Mesothelial cell of epicardium (in vitro differentiated cells): ENCODE data around the gene ZNF438. TPM values are rescaled to one million over a fixed set of nuclear protein-coding genes. Genes with fewer than 3 reads are reported as not detected.
"Not testable (repeated sequence)": the region's sequence is repeated elsewhere in the genome, so short reads cannot be mapped to it uniquely, and the experiment has no call there.

ENCODE experiments used
- DNase-seq, 2 experiments: peaks; one replicate each; pipeline ENCODE4 v3.0.0; 2021; ENCODE audit warnings: low spot score in 2 of 2; ENCODE audit not compliant: unreplicated experiment in 2 of 2
- H3K27ac Mint-ChIP-seq: 2 replicates; pipeline ENCODE4 v1.8.0; 2021; ENCODE audit warnings: mixed read lengths
- H3K27me3 Mint-ChIP-seq: 2 replicates; pipeline ENCODE4 v1.8.0; 2021; ENCODE audit warnings: low read depth, mixed read lengths
- H3K36me3 Mint-ChIP-seq: 2 replicates; pipeline ENCODE4 v1.8.0; 2021; ENCODE audit warnings: mixed read lengths
- H3K4me1 Mint-ChIP-seq: 2 replicates; pipeline ENCODE4 v1.8.0; 2021; ENCODE audit warnings: mixed read lengths
- H3K4me3 Mint-ChIP-seq: 2 replicates; pipeline ENCODE4 v1.8.0; 2021; ENCODE audit warnings: mild to moderate bottlenecking, moderate library complexity, mixed read lengths
- H3K9me3 Mint-ChIP-seq: 2 replicates; pipeline ENCODE4 v1.8.0; 2021; ENCODE audit warnings: mixed read lengths
- total RNA-seq: library from RNA; stranded (reverse); gene quantifications from 3 replicates; pipeline ENCODE4 v1.2.1, GENCODE V29; 2021
- TF ChIP-seq, protein P1 (sequence below): fragments of 200-600 bp; sonication (generic); IDR thresholded peaks from one replicate; pipeline ENCODE4 v1.5.0; 2021; ENCODE audit warnings: antibody characterized with exemption; ENCODE audit not compliant: unreplicated experiment

Gene ZNF438
- total RNA-seq, 1 donor from 2014 or later, result 6.0 TPM

DNA sequence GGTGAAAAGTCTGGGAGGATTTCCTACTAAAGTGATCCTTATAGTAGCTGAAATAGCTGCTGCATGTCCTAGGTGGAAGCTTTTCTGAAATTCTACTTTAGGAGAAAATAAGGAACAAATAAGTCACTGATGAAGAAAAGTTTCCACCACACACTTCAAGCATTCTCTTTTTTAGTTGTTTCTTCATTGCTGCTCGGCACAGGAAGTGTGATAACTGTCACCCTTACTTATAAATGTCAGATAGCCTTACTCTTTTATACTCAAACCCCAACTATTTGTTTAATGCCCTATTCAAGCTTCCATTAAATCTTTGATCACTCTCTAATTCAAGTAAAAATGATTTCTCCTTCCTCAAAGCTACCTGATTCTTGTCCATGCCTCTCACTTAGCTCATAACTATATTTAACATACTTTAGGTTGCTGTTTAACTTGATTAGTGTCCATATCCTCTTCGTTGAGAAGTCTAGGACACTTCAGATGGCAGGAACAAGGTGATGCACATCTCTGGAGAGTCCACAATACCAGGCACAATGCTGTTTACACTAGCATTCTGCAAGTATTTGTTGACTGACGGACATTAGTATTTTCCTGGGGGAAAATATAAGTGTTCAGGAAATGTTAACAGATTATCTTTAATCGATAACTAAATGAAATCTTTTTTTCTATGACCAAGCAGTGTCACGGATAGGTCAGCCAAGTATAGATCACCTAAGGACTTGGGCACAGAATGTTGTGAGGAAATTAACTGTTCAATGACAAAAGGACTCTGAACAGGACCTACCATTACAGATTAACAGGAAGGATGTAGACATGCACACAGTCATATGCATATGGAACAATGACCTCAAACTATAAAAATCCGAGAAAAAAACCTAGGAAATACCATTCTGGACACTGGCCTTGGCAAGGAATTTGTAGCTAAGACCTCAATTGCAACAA is 67.4 kb downstream of the ZNF438 start:
- peaks cover 2% of the 10 kb centered on the region for H3K36me3 Mint-ChIP-seq
- H3K9me3 Mint-ChIP-seq, result peaks cover 3% of the 10 kb centered on the region
- H3K27me3 Mint-ChIP-seq, result no peaks in the 10 kb centered on the region

DNA sequence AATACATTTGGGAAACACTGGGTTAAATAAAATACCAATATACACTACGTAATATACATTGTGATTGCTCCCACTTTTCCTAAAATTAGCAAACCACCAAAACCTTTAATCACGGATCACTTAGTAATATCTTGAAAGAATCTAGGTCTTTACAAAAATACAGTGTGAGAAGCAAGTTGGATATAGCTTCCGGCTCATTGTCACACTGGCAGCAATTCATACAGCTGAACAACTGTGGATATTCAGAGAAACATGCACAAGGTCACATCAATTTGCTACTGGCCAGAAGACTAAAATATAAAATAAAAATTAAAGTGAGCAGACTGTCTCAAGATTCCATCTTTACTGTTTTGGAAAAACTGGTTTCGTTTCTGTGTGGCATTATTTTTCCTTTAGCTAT is 69.1 kb downstream of the ZNF438 start:
- TF ChIP-seq, protein P1, sequence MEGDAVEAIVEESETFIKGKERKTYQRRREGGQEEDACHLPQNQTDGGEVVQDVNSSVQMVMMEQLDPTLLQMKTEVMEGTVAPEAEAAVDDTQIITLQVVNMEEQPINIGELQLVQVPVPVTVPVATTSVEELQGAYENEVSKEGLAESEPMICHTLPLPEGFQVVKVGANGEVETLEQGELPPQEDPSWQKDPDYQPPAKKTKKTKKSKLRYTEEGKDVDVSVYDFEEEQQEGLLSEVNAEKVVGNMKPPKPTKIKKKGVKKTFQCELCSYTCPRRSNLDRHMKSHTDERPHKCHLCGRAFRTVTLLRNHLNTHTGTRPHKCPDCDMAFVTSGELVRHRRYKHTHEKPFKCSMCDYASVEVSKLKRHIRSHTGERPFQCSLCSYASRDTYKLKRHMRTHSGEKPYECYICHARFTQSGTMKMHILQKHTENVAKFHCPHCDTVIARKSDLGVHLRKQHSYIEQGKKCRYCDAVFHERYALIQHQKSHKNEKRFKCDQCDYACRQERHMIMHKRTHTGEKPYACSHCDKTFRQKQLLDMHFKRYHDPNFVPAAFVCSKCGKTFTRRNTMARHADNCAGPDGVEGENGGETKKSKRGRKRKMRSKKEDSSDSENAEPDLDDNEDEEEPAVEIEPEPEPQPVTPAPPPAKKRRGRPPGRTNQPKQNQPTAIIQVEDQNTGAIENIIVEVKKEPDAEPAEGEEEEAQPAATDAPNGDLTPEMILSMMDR, result no peak
- H3K27ac Mint-ChIP-seq, result no peak overlapping the region
- peaks cover 8% of the 10 kb centered on the region for H3K9me3 Mint-ChIP-seq
- no peaks in the 10 kb centered on the region for H3K27me3 Mint-ChIP-seq
- H3K4me3 Mint-ChIP-seq, result no peak overlapping the region
- DNase-seq, result no peak
- H3K36me3 Mint-ChIP-seq, result peaks cover 5% of the 10 kb centered on the region
- H3K4me1 Mint-ChIP-seq, result peaks cover 5% of the 10 kb centered on the region

More for the DNA sequence above, 67.4 kb downstream of the ZNF438 start:
- DNase-seq, result no peak
- H3K4me3 Mint-ChIP-seq, result no peak overlapping the region
- no peak overlapping the region for H3K27ac Mint-ChIP-seq
- TF ChIP-seq, protein P1, result no peak
- H3K4me1 Mint-ChIP-seq, result peaks cover 8% of the 10 kb centered on the region

DNA sequence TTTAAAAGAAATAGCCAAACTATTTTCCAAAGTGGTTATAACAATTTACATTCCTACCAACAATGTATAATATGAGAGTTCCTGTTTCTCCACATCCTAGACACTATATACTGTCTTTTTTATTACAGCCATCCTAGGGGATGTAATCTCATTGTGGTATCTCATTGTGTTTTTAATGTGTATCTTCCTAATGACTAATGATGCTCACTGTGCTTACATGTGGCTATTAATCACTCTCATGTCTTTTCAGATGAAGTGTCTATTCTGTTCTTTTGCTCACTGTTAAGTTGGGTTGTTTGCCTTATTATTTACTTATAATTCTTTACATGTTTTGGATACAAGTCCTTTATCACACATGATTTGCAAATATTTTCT is 71.8 kb downstream of the ZNF438 start:
- H3K9me3 Mint-ChIP-seq, result peaks cover 25% of the 10 kb centered on the region
- H3K27ac Mint-ChIP-seq, result no peak overlapping the region
- no peak overlapping the region for H3K4me3 Mint-ChIP-seq
- H3K36me3 Mint-ChIP-seq, result peaks cover 5% of the 10 kb centered on the region
- no peak for DNase-seq
- no peaks in the 10 kb centered on the region for H3K27me3 Mint-ChIP-seq
- TF ChIP-seq, protein P1, result no peak
- peaks cover 4% of the 10 kb centered on the region for H3K4me1 Mint-ChIP-seq

DNA sequence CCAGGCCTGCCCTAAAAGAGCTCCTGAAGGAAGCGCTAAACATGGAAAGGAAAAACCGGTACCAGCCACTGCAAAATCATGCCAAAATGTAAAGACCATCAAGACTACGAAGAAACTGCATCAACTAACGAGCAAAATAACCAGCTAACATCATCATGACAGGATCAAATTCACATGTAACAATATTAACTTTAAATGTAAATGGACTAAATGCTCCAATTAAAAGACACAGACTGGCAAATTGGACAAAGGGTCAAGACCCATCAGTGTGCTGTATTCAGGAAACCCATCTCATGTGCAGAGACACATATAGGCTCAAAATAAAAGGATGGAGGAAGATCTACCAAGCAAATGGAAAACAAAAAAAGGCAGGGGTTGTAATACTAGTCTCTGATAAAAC is 82.4 kb downstream of the ZNF438 start:
- H3K36me3 Mint-ChIP-seq, DNase-seq, H3K27ac Mint-ChIP-seq, H3K27me3 Mint-ChIP-seq, H3K4me3 Mint-ChIP-seq, H3K4me1 Mint-ChIP-seq: not testable (repeated sequence)
- H3K9me3 Mint-ChIP-seq, result peaks cover 14% of the 10 kb centered on the region

DNA sequence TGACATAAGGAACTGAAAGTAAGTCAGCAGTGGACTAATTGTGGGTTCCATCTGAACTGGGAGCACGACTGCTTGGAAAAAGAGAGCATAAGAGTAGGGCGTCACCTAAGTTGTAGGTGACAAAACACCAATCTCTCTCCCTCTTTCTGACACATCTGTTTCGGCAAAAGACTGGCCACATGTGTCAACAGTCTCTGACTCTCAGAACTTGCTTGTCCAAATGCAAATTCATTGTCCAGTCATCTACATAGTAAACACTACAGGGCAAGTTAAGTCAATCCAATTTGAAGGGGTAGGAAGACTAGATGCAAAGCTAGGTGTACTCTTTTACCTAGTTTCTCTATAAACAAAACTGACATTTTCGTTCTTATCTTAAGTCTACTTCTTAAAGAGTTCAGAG is 87.7 kb downstream of the ZNF438 start:
- no peak for DNase-seq
- TF ChIP-seq, protein P1, result no peak
- H3K9me3 Mint-ChIP-seq, result peaks cover 7% of the 10 kb centered on the region
- H3K36me3 Mint-ChIP-seq, result peaks cover 7% of the 10 kb centered on the region
- H3K4me1 Mint-ChIP-seq, result no peaks in the 10 kb centered on the region
- H3K27ac Mint-ChIP-seq, result no peak overlapping the region
- no peak overlapping the region for H3K4me3 Mint-ChIP-seq
- no peaks in the 10 kb centered on the region for H3K27me3 Mint-ChIP-seq

DNA sequence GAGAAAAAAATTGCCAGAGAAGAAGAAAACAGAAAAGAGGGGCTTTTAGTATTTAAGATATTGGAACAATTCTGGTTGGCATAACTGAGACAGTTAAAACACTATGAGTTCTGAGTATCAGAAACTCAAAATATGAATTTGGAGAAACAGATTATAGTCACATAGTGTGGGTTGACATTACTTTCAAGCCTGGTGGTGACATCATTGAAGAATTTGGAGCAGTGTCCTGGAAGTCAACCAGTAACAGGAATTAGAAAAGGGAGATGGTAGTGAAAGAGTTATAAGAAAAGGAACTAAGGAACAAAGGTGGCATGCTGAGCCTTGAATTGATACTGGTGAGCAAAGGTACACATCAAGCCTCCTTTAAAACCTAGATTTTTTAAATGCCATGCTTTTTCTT is 88.2 kb downstream of the ZNF438 start:
- Mint-ChIP-seq H3K27me3 (no peaks in the 10 kb centered on the region), H3K27ac (no peak overlapping the region), H3K4me3 (no peak overlapping the region), H3K4me1 (no peaks in the 10 kb centered on the region), H3K36me3 (peaks cover 7% of the 10 kb centered on the region), H3K9me3 (peaks cover 7% of the 10 kb centered on the region)
- TF ChIP-seq, protein P1, result no peak
- DNase-seq, result no peak
